T-helper 2 cell (primary cell): ENCODE measurements around the gene ME3.
A peak's percentile ranks its signal among the peaks of the same experiment; 100 is the strongest.
"Not testable (repeated sequence)": the region's sequence is repeated elsewhere in the genome, so short reads cannot be mapped to it uniquely, and the experiment has no call there.

Experiments
- DNase-seq, 5 experiments: peaks; one replicate each; pipeline versions ENCODE4 v3.0.0 to v3.0.0-alpha.2; 2012 to 2022

ME3 gene

GRCh38 chr11:86456075-86456939, 216.1 kb downstream of the ME3 start:
- DNase-seq: peak; percentile 16 to 77 (median 47)

GRCh38 chr11:86453290-86454030, 219.0 kb downstream of the ME3 start:
- no peak for DNase-seq

- no peak for DNase-seq
Measured at GRCh38 chr11:86449993-86450629, 222.3 kb downstream of the ME3 start.

GRCh38 chr11:86447763-86448480, 224.5 kb downstream of the ME3 start:
- peak in 1 of 5 experiments; percentile 54 for DNase-seq

GRCh38 chr11:86446924-86447285, 225.5 kb downstream of the ME3 start:
- no peak for DNase-seq

GRCh38 chr11:86446163-86446923, 226.1 kb downstream of the ME3 start:
- peak in 1 of 5 experiments; percentile 15 for DNase-seq

- DNase-seq: no peak
Measured at GRCh38 chr11:86444981-86445380, 227.4 kb downstream of the ME3 start.

GRCh38 chr11:86443415-86443814, 229.0 kb downstream of the ME3 start:
- no peak for DNase-seq

GRCh38 chr11:86442827-86443226, 229.6 kb downstream of the ME3 start:
- no peak for DNase-seq

- DNase-seq: no peak
Measured at GRCh38 chr11:86442420-86442819, 230.0 kb downstream of the ME3 start.

GRCh38 chr11:86440843-86441242, 231.6 kb downstream of the ME3 start:
- DNase-seq: no peak

- DNase-seq: no peak
Measured at GRCh38 chr11:86440305-86440716, 232.1 kb downstream of the ME3 start.

GRCh38 chr11:86438685-86439084, 233.7 kb downstream of the ME3 start:
- DNase-seq: no peak

GRCh38 chr11:86435711-86436110, 236.7 kb downstream of the ME3 start:
- no peak for DNase-seq

- not testable (repeated sequence) for DNase-seq
Measured at GRCh38 chr11:86433361-86434095, 238.9 kb downstream of the ME3 start.

GRCh38 chr11:86431258-86431657, 241.2 kb downstream of the ME3 start:
- peak in 1 of 5 experiments; percentile 27 for DNase-seq

GRCh38 chr11:86427441-86427840, 245.0 kb downstream of the ME3 start:
- DNase-seq: no peak

- DNase-seq: not testable (repeated sequence)
Measured at GRCh38 chr11:86423488-86423887, 248.9 kb downstream of the ME3 start.

GRCh38 chr11:86422371-86422770, 250.0 kb downstream of the ME3 start:
- DNase-seq: no peak

- no peak for DNase-seq
Measured at GRCh38 chr11:86421946-86422345, 250.5 kb downstream of the ME3 start.

- DNase-seq: peak in 1 of 5 experiments; percentile 68
Measured at GRCh38 chr11:86418917-86419316, 253.5 kb downstream of the ME3 start.
